Fibroblast of upper back skin (primary cell): ENCODE results near the gene OR8B12.

Experiments
- DNase-seq: peaks from one replicate; pipeline ENCODE4 v3.0.0-alpha.2; 2013

The OR8B12 gene, protein sequence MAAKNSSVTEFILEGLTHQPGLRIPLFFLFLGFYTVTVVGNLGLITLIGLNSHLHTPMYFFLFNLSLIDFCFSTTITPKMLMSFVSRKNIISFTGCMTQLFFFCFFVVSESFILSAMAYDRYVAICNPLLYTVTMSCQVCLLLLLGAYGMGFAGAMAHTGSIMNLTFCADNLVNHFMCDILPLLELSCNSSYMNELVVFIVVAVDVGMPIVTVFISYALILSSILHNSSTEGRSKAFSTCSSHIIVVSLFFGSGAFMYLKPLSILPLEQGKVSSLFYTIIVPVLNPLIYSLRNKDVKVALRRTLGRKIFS

GRCh38 chr11:124543554-124543953 is at the start of gene OR8B12:
TSS of gene OR8B12 (minus strand) at chr11:124543654. CDS start at chr11:124543654, 0 bp downstream.
- no peak for DNase-seq

GRCh38 chr11:124592627-124593026 is 49.2 kb upstream of the OR8B12 start:
- no peak for DNase-seq

DNA sequence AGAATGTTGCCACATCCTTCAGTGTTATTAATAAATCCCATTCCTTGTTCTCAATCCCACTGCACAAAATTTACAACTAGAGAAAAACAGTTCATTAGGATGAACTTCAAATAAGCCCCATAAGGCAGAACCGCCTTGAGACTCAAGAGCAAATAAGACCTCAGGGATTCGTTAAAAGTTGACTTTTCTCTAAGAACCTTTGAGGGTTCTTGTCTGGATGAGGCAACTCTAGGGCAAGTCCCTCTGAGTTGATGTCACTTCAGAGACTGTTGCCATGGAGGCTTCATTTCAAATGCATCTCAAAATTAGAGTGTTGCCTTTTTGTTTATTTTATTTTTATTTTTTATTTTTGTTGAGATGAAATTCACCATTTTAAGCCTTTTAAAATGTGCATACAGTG is 48.0 kb upstream of the OR8B12 start:
- DNase-seq: no peak

DNA sequence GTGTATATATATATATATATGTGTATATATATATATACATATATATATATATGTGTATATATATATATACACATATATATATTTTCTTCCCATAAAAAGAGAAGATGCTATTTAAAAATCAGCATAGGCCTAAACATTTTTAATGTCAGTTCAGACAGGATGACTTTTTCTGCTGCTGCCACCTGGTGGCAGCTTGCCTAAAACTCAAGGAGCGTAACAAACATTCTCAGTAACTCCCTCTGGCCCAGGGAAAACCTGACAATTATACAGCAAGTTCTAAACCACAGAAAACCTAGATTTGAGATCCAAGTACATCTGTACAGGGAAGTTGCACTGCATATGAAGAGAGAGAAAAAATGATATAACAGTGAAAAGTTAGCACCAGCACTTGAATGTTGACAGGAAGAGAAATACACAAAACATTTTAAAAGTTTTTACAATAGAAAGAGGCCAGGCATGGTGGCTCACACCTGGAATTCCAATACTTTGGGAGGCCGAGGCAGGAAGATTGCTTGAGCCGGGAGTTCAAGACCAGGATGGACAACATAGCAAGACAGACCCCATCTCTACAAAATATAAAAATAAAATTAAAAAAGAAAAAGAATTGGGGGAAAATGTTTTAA is 42.9 kb upstream of the OR8B12 start:
- peak; percentile 62 for DNase-seq

DNA sequence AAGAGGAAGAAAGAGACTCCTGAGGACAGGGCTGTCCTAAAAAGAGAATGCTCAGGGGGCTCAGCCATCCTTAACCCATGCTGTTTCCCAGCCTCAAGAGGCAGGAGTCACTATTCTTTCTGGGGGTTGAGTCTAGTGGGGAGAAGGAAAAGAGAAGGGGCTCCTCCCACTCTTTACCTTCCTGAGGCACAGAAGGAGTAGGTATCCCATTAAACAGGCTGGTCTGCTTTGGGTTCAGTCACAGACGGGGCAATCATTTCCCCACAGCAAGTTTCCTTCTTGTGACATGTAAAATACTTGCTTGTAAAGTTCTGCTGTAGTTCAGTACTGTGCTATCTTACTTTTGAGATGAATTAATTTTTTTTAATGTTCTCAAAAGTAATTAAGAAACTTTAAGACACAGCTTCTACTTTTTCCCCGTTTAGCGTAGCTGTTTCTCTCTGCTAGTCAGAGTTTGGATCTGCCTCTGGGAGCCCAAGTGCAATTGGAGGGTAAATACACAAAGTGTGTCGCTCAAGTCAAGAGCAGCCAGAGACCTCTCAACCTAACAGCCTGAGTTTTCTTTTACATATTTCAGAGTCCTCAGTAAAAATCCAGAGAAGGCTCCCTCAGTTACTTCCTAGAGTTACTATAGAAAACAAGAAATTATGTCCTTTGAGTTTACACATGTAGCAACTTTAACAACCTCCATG is 41.4 kb upstream of the OR8B12 start:
- no peak for DNase-seq

DNA sequence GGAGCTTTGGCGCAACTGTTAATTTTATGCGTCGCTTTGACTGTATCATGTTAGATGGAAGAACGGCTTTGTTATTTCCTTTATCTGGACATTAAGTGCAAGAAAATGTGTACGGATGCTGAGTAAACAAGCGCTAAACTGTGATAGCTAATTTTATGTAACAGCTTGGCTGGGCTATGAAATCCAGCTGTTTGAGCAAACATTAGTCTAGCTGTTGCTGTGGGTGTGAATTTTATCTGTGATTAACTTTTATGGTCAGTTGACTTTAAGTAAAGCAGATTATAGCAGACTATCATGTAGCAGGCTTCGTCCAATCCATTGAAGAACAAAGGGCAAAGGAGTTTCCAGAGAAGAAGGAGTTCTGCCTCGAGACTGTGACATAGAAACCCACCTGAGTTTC is 40.3 kb upstream of the OR8B12 start:
- DNase-seq: no peak

DNA sequence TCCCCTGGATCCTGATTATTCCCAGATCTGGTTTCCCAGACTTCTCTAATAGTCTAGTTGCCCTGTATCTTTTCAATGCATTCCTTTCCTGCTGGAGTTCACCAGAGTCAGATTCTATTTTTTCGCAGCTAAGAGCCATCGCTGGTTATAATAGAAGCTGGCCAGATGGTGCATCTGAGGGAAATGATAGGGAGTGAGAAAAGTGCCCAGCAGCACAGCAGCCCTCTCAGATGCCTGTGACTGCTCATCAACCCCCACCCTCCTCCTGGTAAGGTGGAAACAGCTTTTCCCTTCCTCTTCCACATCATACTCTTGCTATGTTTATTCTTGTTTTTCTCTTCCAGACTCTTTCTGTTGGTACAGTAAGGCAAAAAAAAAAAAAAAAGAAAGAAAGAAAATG is 39.1 kb upstream of the OR8B12 start:
- DNase-seq: no peak

- DNase-seq: no peak
These were observed 38.4 kb upstream of the OR8B12 start for GRCh38 chr11:124581817-124582216.

DNA sequence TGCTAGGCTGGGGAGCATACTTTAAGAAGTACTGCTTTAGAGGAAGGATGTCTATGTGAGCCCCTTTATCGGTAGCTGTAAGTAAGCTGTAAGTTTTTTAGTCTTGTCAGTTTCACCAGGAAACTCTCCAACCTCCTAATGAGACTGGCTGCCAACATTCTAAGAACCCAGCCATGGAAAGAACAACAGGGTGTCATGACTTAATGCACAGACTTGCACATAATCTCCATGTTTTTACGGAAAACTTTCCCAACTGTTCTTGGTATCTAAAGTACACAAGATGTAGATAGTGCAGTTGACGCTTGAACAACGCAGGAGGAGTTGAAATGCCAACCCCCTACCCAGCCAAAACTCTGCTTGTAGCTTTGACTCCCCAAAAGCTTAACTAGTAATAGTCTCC is 35.3 kb upstream of the OR8B12 start:
- DNase-seq: no peak

DNA sequence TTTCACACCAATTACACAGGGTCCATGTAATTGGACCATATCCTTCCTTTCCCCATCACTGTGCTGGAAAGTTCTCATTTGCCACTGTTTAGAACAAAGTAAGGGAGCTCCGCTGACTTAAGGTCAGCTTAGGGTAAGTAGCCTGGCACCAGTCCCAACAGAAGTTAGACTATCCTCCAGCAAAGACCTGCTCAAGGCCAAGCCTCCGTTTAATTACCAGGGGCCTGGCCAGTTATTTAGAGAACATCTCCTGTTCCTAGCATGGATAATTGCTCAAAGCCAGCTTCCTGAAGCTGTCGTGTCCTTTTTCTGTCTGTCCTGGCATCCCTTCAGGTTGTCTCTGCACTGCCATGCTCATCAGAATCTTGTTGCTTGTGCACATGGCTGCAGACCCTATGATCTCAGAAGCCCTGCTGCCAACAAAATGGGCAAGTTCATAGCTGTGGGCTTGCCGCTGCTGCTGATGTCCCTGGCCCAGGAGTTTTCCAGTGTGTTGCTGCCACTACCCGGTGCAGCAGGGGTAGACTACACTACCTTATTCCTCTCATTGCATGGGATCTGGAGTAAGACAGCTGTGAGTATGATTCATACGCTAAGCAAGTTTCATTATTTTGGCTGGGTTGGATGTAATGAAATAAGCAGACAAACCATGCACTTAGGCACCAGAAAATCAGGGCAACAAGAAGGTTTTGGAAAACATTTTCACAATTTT is 34.4 kb upstream of the OR8B12 start:
- no peak for DNase-seq

- DNase-seq: no peak
These were observed 26.7 kb upstream of the OR8B12 start for GRCh38 chr11:124570160-124570559.

GRCh38 chr11:124569697-124570096 is 26.2 kb upstream of the OR8B12 start, which contains the start of gene OR8A1:
TSS of gene OR8A1 (plus strand) at chr11:124569997. CDS start at chr11:124570120, 123 bp downstream.
- no peak for DNase-seq

DNA sequence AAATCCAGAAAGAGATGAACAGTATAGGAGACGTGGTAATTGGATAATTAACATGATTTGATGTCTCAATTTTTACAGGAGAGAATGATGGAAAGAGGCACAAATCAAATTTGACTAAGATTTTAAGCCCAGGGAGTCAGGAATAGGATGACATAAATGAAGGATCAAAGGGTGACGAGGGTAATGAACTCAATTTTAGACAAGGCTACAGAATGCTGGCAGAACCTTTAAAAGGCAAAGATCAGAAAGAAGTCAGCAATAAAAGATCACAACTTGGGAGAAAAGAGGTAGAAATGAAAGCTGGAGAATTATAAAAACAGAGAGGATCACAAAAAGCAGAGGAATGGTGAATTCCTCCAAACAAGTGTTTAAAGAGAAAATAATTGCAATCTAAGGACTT is 13.4 kb upstream of the OR8B12 start:
- no peak for DNase-seq

DNA sequence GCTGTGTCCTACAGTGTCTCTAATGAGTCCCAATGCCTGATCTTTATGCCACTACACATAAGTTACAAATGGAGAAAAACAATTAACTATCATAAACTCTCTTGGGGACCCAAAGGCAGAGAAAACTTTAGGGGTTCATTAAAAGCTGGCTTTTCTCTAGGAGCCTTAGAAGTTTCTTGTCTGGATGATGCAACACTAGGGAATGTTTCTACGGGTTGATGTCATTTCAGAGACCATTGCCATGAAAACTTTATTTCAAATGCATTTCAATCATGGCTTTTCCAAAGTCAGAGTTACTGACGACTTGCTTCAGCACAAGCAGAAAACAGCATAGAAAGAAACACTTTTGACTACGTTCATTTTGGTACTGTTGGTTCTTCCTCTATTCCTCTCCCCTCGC is 8.5 kb upstream of the OR8B12 start:
- no peak for DNase-seq

- DNase-seq: no peak
These were observed 7.7 kb upstream of the OR8B12 start for GRCh38 chr11:124551189-124551588.

DNA sequence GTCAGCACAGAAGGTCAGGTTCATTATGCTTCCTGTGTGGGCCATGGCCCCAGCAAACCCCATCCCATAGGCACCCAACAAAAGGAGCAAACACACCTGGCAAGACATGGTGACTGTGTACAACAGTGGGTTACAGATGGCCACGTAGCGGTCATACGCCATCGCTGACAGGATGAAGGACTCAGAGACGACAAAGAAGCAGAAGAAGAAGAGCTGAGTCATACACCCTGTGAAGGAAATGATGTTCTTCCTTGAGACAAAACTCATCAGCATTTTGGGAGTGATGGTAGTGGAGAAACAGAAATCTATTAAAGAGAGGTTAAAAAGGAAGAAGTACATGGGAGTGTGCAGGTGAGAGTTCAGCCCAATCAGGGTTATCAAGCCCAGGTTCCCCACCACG is 309 bp downstream of the OR8B12 start:
- DNase-seq: no peak

DNA sequence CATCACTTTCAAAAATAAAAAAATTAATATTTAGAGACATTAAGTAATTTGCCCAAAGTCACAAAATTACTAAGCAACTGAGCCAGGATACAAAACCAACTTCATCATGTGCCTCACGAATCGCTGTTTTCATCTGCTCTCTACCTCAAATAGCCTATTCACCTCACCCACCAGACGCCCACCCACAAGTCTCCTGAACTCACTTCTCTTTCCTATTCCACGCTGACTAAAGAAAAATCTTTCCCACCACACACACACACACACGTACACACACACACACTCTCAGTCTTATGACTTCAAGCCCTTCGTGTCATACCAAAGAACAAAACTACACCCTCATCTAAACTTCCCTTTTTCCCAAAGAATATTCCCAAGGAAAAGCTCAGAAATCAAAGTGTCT is 2.2 kb downstream of the OR8B12 start:
- no peak for DNase-seq

- peak; percentile 44 for DNase-seq
These were observed 5.4 kb downstream of the OR8B12 start for GRCh38 chr11:124538019-124538418.

DNA sequence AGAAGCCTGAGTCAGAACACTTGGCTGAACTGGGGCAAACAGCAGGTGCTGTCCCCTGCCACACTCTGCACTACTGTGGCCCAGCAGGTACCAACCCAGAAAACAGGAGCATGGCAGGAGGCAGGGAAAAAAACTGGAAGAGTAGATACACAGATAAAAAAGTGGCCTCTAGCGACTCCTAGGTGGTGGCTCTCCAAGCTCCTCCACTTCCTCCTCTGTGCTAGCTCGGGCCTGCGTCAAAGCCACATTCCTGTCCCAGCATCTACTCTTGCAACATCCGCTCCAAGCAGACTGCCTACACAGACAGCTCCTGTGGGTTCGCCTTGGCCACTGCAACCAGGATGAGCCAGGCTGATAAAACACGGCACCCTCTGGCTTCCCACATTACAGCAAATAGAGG is 6.9 kb downstream of the OR8B12 start:
- peak; percentile 34 for DNase-seq

- peak; percentile 36 for DNase-seq
These were observed 7.8 kb downstream of the OR8B12 start for GRCh38 chr11:124535552-124536232.

GRCh38 chr11:124534051-124534450 is 9.4 kb downstream of the OR8B12 start:
- DNase-seq: no peak

GRCh38 chr11:124533626-124534025 is 9.8 kb downstream of the OR8B12 start:
- DNase-seq: no peak

- no peak for DNase-seq
These were observed 23.0 kb downstream of the OR8B12 start for GRCh38 chr11:124520550-124520854.
